Activated T-helper 1 cell treated with Interleukin-2 at 50 U/mL for 16 hours (primary cell): Measurements from ENCODE around the gene C5orf52.
"Not testable (repeated sequence)": the region's sequence is repeated elsewhere in the genome, so short reads cannot be mapped to it uniquely, and the experiment has no call there.

Experiments used
- DNase-seq: peaks from one replicate; pipeline ENCODE4 v3.0.0-alpha.2; 2020; ENCODE audit warnings: low read depth

Gene C5orf52

DNA sequence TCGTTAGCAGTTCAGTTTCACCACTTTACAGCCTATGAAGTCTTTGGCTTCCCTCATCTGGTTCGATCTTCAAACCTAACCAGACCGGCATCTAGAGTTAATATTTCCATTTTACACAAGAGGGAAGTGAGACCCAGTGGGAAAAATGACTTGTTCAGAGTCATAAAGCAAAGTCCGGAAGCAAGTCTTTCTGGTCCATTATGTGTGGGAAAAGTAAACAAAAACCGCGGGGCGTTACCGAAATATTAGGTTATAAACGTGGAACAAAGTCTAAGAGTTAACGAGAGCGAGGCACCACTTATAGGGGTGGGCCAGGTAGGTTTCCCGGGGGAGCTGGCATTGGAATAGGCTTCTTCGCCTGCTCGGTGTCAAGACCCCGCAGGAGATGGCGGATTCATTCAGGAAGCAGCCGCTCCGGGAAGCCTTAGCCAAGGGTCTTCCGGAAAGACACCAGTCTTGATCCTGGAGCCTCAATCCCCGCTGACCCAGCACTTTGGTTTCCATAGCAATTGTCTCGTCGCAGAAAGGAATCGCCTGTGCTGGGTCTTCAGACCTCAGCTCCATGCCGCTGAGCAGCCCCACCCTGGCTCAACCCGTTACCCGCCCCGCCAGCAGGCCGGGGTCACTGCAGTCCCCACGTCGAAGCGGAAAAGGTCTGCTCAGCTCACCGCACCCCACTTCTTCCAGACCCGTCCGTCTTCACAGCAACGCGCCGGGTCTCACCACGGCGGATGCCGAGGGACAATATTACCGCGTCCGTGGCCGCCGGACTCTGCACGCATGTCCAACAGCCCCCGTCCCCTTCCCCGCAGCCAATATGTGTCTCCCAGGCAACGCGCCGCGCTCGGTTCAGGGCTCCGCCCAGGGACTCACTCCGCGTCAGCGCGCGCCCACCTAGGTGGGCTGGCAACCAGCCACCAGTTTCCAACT lies at the start of gene C5orf52:
TSS of gene C5orf52 (plus strand) at position 872 of the 930 bp plus-strand sequence. CDS start 82 bp downstream, outside the sequence.
- DNase-seq = no peak

GRCh38 chr5:157624144-157624543 lies 47.2 kb upstream of the C5orf52 start:
- DNase-seq = no peak

DNA sequence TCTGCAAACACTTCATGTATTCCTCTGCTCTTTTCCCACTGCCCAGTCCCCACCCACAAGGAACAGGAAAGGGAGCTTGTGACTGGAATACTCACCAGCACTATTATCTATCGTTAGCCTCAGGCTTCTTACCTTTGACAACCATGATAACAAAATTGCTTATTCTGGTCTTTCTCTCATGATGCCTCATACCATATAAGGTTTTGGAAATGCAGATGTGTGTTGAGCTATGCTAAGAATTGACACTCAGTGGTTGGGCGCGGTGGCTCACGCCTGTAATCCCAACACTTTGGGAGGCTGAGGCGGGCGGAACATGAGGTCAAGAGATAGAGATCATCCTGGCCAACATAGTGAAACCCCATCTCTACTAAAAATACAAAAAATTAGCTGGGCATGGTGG lies 44.5 kb upstream of the C5orf52 start:
- DNase-seq = no peak

DNA sequence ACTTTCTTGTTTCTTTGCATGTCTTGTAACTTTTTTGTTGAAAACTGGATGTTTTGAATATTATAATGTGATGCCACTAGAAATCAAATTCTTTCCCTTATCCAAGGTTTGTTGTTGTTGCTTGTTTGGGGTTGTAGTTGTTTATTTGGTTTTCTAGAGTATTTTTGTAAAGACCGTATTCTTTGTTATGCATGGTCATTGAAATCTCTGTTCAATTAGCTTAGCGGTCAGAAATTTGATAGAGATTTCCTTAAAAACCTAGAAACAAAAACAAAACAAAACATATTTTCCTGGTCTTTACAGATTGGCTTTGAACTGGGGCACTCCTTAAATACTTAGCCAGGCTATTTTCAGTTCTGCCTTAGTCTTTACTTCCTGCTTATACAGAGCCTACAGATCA lies 41.0 kb upstream of the C5orf52 start:
- DNase-seq = no peak

DNA sequence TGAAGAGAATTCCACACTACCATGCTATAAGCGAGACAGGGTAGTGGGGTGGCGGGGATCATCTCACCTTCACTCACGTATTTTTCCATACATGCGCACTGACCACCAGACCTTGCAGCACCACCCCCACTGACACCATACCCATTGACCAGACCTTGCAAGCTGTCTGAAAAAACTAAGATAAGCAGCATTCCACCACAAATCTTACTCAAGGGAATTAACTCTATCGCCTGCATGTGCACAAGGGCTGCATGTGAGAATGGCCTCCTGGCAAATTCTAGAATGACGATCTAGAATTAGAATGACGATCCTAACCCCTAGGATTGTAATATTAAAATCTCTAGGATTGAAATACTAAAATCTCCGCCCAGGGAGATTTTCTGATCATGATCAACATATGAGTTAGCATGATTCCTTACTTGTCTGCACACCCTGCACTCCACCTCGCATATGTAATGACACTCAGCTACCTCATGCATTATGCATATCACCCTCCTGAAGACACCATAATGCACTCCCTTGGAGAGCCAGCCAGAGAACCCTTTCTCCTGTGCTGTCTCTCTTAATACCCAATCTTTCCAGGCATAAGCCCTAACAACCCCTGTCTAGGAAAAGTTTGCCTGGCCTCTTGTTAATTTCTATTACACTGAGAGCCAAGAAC lies 30.8 kb upstream of the C5orf52 start:
- DNase-seq = no peak

- DNase-seq = no peak
Observed at GRCh38 chr5:157648275-157648990, 22.9 kb upstream of the C5orf52 start.

GRCh38 chr5:157649101-157649500 lies 22.2 kb upstream of the C5orf52 start:
- no peak for DNase-seq

- no peak for DNase-seq
Observed at GRCh38 chr5:157650991-157651611, 20.2 kb upstream of the C5orf52 start.

GRCh38 chr5:157651623-157652376 lies 19.5 kb upstream of the C5orf52 start:
- peak; percentile 74 for DNase-seq

DNA sequence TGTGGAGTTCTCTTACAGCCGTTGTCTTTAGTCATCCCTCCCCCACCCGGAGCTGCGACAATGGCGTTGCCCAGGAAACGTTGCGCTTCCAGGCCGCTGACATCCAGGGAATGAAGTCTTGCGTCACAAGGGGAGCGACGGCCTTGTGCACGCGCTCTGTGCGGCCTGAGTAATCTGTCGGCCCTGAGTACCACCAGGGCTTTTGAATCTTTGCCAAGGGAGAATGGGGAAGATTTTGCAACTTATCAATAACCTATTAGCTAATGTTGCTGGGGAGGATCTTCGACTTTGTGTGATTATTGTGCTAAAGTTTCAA lies 19.0 kb upstream of the C5orf52 start, which contains the start of gene SOX30:
TSS of gene SOX30 (minus strand) at position 62 of the 316 bp plus-strand sequence. CDS start 360 bp downstream, outside the sequence.
- no peak for DNase-seq

DNA sequence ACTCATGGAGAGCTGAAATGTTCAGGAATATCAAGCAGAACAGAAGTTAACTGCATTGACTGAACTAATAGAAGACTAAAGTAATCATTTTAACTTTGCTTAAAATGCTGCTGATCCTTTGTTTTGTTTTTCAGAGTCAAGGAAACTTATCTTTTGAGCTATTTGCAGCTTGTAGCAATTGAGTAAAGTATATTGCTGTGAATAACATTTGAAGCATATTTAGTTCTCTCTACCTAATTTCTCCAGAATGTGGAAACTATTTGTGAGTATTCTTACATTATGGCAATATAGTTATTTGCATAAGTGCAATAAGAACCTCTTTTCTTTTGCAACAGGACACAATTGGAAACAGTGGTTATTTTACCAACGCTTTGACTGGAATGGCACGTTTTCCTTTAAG lies 13.8 kb upstream of the C5orf52 start:
- no peak for DNase-seq

DNA sequence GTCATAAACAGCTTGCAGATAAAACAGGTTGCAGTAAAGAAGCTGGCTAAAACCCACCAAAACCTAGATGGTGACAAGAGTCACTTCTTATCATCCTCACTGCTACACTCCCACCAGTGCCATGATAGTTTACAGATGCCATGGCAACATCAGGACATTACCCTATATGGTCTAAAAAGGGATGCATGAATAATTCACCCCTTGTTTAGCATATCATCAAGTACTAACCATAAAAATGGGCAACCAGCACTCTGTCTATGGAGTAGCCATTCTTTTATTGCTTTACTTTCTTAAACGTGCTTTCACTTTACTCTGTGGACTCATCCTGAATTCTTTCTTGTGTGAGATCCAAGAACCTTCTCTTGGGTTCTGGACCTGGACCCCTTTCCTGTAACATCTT lies 12.4 kb upstream of the C5orf52 start:
- no peak for DNase-seq

- DNase-seq = no peak
Observed at GRCh38 chr5:157659868-157660660, 11.3 kb upstream of the C5orf52 start.

DNA sequence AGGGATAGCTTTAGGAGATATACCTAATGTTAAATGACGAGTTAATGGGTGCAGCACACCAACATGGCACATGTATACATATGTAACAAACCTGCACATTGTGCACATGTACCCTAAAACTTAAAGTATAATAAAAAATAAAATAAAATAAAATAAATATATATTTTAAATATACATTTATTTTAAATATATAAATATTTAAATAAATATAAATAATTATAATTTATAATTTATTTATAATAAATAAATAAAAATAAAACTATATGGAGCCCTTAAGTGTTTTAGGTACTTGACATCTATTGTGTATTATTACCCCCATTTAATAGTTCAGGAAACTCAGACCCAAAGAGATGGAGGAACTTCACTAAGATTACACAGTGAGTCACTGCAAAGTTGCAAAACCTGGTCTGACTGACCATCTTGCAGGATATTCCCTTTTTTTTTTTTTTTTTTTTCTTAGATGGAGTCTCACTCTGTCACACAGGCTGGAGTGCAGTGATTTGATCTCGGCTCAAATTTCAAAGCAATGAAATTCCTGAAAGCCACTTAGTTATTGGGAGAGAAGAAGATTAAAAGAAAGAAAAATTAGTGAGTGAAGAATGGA lies 5.8 kb upstream of the C5orf52 start:
- DNase-seq = no peak

DNA sequence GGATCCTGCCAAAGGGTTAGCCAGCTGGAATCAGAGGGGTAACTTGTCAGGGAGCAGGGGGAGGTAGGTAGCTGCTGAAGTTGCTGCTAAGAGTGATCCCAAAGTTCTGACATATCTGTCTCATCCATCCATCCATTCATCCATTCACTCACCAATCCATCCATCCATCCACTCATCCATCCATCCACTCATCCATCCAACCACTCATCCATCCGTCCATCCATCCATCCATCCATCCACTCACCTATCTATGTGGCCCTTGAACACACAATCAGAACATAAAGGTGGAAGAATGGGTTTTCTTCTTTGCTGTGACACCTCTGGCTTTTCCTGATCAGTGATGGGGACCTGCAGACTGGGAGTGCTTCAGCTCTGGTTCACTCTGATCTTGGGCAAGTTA lies 3.0 kb upstream of the C5orf52 start:
- DNase-seq = no peak

DNA sequence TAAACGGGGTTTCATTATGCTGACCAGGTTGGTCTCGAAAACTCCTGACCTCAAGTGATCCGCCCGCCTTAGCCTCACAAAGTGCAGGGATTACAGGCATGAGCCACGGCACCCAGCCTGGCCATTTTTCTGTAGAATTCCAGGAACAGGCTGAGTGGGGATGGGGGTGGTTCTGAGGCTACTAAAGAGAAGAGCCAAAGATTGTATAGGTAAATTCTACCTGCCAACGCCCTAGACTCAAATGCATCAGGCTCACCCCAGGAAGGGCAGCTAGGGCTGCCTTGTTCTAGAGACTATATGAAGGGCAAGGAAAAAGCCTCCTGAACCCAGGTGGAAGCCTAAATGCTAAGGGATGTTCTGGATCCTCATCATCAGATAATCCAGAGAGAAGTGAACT lies 1.6 kb upstream of the C5orf52 start:
- DNase-seq = no peak

DNA sequence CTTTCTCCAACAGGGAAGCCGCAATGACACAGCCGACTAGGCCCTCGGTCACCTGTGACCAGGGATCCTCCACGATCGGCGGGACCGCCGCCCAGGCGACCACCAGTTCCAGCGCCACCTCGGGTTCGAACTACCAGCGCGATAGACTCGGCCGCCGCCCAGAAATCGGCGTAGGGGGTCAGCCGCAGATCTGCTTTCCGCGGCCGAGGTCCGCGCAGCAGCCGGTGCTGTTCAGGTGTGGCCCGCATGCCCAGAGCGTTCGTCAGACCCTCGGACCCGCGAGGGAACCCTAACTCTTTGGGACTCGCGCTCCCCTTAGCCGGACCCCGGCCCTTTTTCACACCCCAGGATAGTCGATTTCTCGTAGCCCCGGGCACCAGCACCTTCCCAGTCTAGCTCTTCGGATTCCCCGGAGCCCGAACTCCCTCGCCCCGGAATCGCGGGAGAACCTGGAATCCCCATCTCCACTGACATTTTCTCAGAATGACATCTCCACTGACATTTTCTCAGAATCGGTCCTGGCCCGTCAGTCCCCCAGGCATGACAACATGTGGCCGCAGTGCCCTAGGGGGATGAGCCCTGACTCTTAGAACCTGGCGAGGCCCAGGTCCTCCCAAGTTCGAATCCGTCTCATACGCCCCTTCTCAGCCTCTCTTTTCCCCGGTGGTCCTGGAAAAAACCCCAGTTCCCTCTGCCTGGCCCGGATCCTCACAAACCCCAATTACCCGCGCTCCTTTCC lies 428 bp downstream of the C5orf52 start:
- DNase-seq = no peak

DNA sequence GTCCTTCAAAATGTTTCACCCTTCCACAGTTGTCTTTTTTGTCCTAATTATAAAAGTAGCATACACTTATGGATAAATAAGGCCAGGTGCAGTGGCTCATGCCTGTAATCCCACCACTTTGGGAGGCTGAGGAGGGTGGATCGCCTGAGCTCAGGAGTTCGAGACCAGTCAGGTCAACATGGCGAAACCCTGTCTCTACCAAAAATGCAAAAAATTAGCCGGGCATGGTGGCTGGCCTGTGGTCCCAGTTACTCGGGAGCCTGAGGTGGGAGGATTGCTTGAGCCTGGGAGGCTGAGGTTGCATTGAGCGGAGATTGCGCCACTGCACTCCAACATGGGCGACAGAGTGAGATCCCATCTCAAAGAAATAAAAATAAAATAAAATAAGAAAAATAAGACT lies 1.6 kb downstream of the C5orf52 start:
- DNase-seq = no peak

DNA sequence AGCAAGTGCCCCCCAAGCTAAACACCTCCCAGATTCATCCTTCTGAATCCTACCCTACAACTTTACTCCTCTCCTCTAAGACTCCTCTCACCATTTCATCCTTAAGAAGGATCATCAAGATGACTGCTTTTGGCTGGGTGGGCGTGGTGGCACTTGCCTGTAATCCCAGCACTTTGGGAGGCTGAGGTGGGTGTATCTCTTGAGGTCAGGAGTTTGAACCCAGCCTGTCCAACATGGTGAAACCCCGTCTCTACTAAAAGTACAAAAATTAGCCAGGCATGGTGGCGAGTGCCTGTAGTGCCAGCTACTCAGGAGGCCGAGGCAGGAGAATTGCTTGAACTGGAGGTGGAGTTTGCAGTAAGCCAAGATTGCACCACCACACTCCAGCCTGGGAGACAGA lies 3.0 kb downstream of the C5orf52 start:
- DNase-seq = not testable (repeated sequence)

GRCh38 chr5:157677931-157678330 lies 6.6 kb downstream of the C5orf52 start:
- no peak for DNase-seq
